Peyer's patch (tissue), 4 donors: ENCODE measurements around the gene AMACR.

Experiments
- CTCF ChIP-seq, 6 experiments: fragments of 450-650 bp in 4 of 6; fragments of 200-600 bp in 2 of 6; sonication (generic) in 1 of 6; IDR thresholded peaks; one replicate each; pipeline ENCODE4 v1.5.1; 2017 to 2019; ENCODE audit warnings: antibody characterized with exemption in 6 of 6, mild to moderate bottlenecking in 3 of 6, moderate library complexity in 1 of 6
- POLR2A ChIP-seq, 2 donors: fragments of 450-650 bp; IDR thresholded peaks; one replicate each; pipeline ENCODE4 v1.5.1; 2017; ENCODE audit warnings: antibody characterized with exemption in 2 of 2, mild to moderate bottlenecking in 2 of 2, moderate library complexity in 2 of 2

GRCh38 chr5:33957577-33958150 is 50.2 kb downstream of the AMACR start:
- TF ChIP-seq POLR2A (IDR thresholded peaks at IDR 0.05): no peak
- no peak for TF ChIP-seq CTCF (IDR thresholded peaks at IDR 0.05)
